ENCODE data around the gene DIPK1C. TPM values are rescaled to one million over a fixed set of nuclear protein-coding genes. Genes with fewer than 3 reads are reported as not detected.

Gene DIPK1C
- total RNA-seq, 2 experiments from 2014 or later, result not detected

DNA sequence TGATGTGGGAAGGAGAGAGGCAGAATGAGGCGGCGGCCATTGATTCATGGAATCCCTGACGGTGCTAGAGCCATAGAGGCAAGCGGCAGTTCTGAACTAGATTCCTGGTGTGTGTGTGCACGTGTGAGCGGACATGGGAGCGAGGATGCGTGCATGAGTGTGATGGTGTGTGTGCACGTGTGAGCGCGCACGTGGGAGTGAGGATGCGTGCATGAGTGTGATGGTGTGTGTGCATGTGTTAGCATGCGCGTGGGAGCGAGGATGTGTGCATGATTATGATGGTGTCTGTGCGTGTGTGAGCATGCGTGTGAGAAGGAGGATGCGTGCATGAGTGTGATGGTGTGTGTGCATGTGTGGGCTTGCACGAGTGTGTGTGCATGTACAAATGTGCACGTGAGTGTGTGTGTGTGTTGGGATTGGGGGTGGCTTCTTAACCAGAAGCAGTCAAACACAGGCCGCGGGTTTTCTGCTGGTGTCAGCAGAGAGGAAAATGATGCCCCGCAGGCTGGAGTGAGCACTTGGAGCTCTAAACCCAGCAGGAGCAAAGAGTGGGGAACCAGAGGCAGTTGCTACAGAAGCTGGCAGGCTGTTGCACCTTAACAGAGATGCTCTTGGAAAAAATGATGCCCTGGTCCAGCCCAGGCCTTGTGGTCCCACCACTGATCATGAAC is 29.5 kb downstream of the DIPK1C start:
- H3K27me3 Mint-ChIP-seq, result no peaks in the 10 kb centered on the region
- Histone ChIP-seq H3K36me3 (ENCODE audit: insufficient read depth, low read length) (no peaks in the 10 kb centered on the region), H3K4me1 (ENCODE audit: insufficient read depth, low read length) (peaks cover 5% of the 10 kb centered on the region), H3K27ac (ENCODE audit: low read depth in 1 of 2, low read length in 2 of 2) (no peak overlapping the region), H3K4me3 (ENCODE audit: low read length) (no peak overlapping the region), H3K9me3 (ENCODE audit: control insufficient read depth in 1 of 2, insufficient read depth in 1 of 2, low read length in 2 of 2) (peaks cover 0 to 10% of the 10 kb centered on the region in 2 experiments), H3K27me3 (ENCODE audit: control insufficient read depth in 1 of 2, insufficient read depth in 2 of 2, low read length in 2 of 2) (no peaks in the 10 kb centered on the region)
- TF ChIP-seq, protein P1, sequence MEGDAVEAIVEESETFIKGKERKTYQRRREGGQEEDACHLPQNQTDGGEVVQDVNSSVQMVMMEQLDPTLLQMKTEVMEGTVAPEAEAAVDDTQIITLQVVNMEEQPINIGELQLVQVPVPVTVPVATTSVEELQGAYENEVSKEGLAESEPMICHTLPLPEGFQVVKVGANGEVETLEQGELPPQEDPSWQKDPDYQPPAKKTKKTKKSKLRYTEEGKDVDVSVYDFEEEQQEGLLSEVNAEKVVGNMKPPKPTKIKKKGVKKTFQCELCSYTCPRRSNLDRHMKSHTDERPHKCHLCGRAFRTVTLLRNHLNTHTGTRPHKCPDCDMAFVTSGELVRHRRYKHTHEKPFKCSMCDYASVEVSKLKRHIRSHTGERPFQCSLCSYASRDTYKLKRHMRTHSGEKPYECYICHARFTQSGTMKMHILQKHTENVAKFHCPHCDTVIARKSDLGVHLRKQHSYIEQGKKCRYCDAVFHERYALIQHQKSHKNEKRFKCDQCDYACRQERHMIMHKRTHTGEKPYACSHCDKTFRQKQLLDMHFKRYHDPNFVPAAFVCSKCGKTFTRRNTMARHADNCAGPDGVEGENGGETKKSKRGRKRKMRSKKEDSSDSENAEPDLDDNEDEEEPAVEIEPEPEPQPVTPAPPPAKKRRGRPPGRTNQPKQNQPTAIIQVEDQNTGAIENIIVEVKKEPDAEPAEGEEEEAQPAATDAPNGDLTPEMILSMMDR (IDR thresholded peaks at IDR 0.05), result no peak
- no peaks in the 10 kb centered on the region for H3K36me3 Mint-ChIP-seq (ENCODE audit: low read depth)
- H3K4me1 Mint-ChIP-seq (ENCODE audit: low read depth), result no peaks in the 10 kb centered on the region
- DNase-seq (no peak), ATAC-seq (ENCODE audit: poor library complexity) (no peak)
- intact Hi-C loops (cut with DNase I, micrococcal nuclease), result no loop called here
- no peak overlapping the region for H3K4me3 Mint-ChIP-seq
- ChIA-PET CTCF (no interaction called here), POLR2A (no interaction called here)
- H3K27ac Mint-ChIP-seq, result no peak overlapping the region
- no peaks in the 10 kb centered on the region for H3K9me3 Mint-ChIP-seq

DNA sequence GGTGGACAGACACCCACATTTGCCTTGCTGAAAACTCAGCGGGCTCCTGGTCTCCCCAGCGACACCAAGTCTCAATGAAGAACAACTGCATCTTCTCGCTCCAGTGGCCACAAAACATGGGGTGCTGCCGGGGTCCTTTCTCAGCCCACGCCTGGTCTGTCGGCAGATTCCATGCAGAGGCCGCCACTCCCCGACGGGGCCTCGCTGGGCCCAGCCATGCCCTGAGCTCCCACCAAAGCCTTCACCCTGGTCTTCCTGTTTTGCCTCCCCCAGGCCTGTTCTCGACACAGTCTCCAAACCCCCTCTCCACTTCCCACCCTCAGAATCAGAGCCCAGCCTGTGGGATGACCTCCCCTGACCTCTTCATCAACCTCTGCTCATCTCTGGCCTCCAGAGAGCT is 31.2 kb downstream of the DIPK1C start:
- intact Hi-C loops (cut with DNase I, micrococcal nuclease), result no loop called here
- CTCF ChIA-PET, result no interaction called here

DNA sequence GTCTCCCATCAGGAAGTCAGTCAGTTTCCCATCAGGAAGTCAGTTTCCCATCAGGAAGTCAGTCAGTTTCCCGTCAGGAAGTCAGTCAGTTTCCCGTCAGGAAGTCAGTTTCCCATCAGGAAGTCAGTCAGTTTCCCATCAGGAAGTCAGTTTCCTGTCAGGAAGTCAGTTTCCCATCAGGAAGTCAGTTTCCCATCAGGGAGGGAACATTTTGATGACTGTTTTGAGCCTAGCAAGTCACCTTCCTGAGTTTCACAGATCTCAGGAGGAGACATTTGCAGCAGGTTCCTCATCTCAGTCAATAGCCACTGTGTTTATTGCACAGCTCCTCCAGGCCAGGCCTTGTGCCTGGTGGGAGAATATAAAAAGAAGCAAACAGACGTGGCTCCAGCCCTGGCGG is 31.9 kb downstream of the DIPK1C start:
- H3K27me3 Mint-ChIP-seq, result no peaks in the 10 kb centered on the region
- POLR2A ChIA-PET, result no interaction called here
- no peaks in the 10 kb centered on the region for H3K9me3 Mint-ChIP-seq
- Histone ChIP-seq H3K4me3 (ENCODE audit: low read length) (no peak overlapping the region), H3K27me3 (ENCODE audit: control insufficient read depth in 1 of 2, insufficient read depth in 2 of 2, low read length in 2 of 2) (no peaks in the 10 kb centered on the region), H3K9me3 (ENCODE audit: control insufficient read depth in 1 of 2, insufficient read depth in 1 of 2, low read length in 2 of 2) (peaks cover 0 to 10% of the 10 kb centered on the region in 2 experiments), H3K4me1 (ENCODE audit: insufficient read depth, low read length) (peaks cover 5% of the 10 kb centered on the region), H3K36me3 (ENCODE audit: insufficient read depth, low read length) (no peaks in the 10 kb centered on the region), H3K27ac (ENCODE audit: low read depth in 1 of 2, low read length in 2 of 2) (no peak overlapping the region)
- H3K4me3 Mint-ChIP-seq, result no peak overlapping the region
- intact Hi-C loops (cut with DNase I, micrococcal nuclease), result no loop called here
- no peaks in the 10 kb centered on the region for H3K4me1 Mint-ChIP-seq (ENCODE audit: low read depth)
- CTCF ChIA-PET, result no interaction called here
- TF ChIP-seq, protein P1 (IDR thresholded peaks at IDR 0.05), result no peak
- H3K36me3 Mint-ChIP-seq (ENCODE audit: low read depth), result no peaks in the 10 kb centered on the region
- DNase-seq (no peak), ATAC-seq (ENCODE audit: poor library complexity) (no peak)
- H3K27ac Mint-ChIP-seq, result no peak overlapping the region

More for the DNA sequence above, 31.2 kb downstream of the DIPK1C start:
- ATAC-seq (ENCODE audit: poor library complexity) (no peak), DNase-seq (no peak)
- no peak overlapping the region for H3K27ac ChIP-seq (ENCODE audit: low read depth in 1 of 2, low read length in 2 of 2)
- no peaks in the 10 kb centered on the region for H3K36me3 Mint-ChIP-seq (ENCODE audit: low read depth)
- H3K4me3 Mint-ChIP-seq, result no peak overlapping the region
- H3K36me3 ChIP-seq (ENCODE audit: insufficient read depth, low read length), result no peaks in the 10 kb centered on the region
- H3K9me3 ChIP-seq (ENCODE audit: control insufficient read depth in 1 of 2, insufficient read depth in 1 of 2, low read length in 2 of 2), result peaks cover 0 to 10% of the 10 kb centered on the region in 2 experiments
- peaks cover 5% of the 10 kb centered on the region for H3K4me1 ChIP-seq (ENCODE audit: insufficient read depth, low read length)
- H3K27me3 ChIP-seq (ENCODE audit: control insufficient read depth in 1 of 2, insufficient read depth in 2 of 2, low read length in 2 of 2), result no peaks in the 10 kb centered on the region
- POLR2A ChIA-PET, result interaction anchor here (1.5 kb wide), 1 partner anchor 51 kb away, joined by 4 read pairs; no protein-coding TSS in a partner anchor
- no peaks in the 10 kb centered on the region for H3K4me1 Mint-ChIP-seq (ENCODE audit: low read depth)
- TF ChIP-seq, protein P1 (IDR thresholded peaks at IDR 0.05), result no peak
- no peak overlapping the region for H3K4me3 ChIP-seq (ENCODE audit: low read length)
- no peak overlapping the region for H3K27ac Mint-ChIP-seq
- no peaks in the 10 kb centered on the region for H3K27me3 Mint-ChIP-seq
- no peaks in the 10 kb centered on the region for H3K9me3 Mint-ChIP-seq
